ENCODE results near the gene MMP14.

- TF ChIP-seq POLR2AphosphoS5 (IDR thresholded peaks at IDR 0.05; ENCODE audit: insufficient read depth in 1 of 2, low read depth in 1 of 2), result no peak
- TF ChIP-seq POLR2A (IDR thresholded peaks at IDR 0.05), result no peak
- no peak for TF ChIP-seq CTCF (IDR thresholded peaks at IDR 0.05)
Observed at GRCh38 chr14:22841769-22842168, 5.4 kb downstream of the MMP14 start.

Data from vagina (tissue), 2 donors.